Adrenal gland (tissue), 12 donors: ENCODE data around the gene HYI. TPM values are rescaled to one million over a fixed set of nuclear protein-coding genes. Genes with fewer than 3 reads are reported as not detected.

Experiments
- DNase-seq, 7 donors: peaks; one replicate each; pipeline ENCODE4 v3.0.0-alpha.2; 2019 to 2020
- H3K27ac ChIP-seq, 5 donors: fragments of 200-600 bp; sonication (generic) in 4 of 5; 1 replicate in 3 of 5; 2 replicates in 2 of 5; pipeline versions ENCODE4 v1.5.1 to v1.8.0; 2016 to 2020; ENCODE audit warnings: mild to moderate bottlenecking in 1 of 5
- H3K27me3 ChIP-seq: fragments of 200-600 bp; 2 replicates; pipeline ENCODE4 v1.8.0; 2021
- H3K36me3 ChIP-seq, 2 donors: fragments of 200-600 bp; replicated peaks in 1 of 2; 1 replicate in 1 of 2; 2 replicates in 1 of 2; pipeline versions ENCODE4 v1.5.1 to v1.8.0; 2018 to 2022
- H3K4me1 ChIP-seq, 2 donors: fragments of 200-600 bp; replicated peaks in 1 of 2; 1 replicate in 1 of 2; 2 replicates in 1 of 2; pipeline versions ENCODE4 v1.5.1 to v1.8.0; 2018 to 2021
- H3K4me3 ChIP-seq, 4 donors: fragments of 200-600 bp; sonication (generic) in 3 of 4; one replicate each; pipeline ENCODE4 v1.5.1; 2016 to 2018
- H3K9me3 ChIP-seq, 3 donors: fragments of 200-600 bp; sonication (generic) in 1 of 3; replicated peaks in 1 of 3; 1 replicate in 2 of 3; 2 replicates in 1 of 3; pipeline versions ENCODE4 v1.5.1 to v1.8.0; 2016 to 2021
- POLR2A ChIP-seq, 2 donors: fragments of 450-650 bp; IDR thresholded peaks; one replicate each; pipeline ENCODE4 v1.6.1; 2017; ENCODE audit warnings: antibody characterized with exemption in 2 of 2, mild to moderate bottlenecking in 2 of 2, moderate library complexity in 1 of 2
- WGBS, 4 donors: extraction: QIAGEN DNeasy Blood & Tissue Kit in 2 of 4; methylation state at CpG; one replicate each; pipeline versions ENCODE4 v1.1.5 to v1.1.7; 2013 to 2017; 5-methylcytosine and 5-hydroxymethylcytosine counted together
- intact Hi-C, 2 donors: fragments of 100-400 bp; cut with DNase I; formaldehyde crosslinking; loops; one replicate each; pipeline versions ENCODE4 v1.14.1 to v1.15.0; 2022 to 2023
- polyA plus RNA-seq, 3 donors: library from polyadenylated mRNA; stranded (reverse); fragments of 200-250 nt in 2 of 3; fragments of 350-450 nt in 1 of 3; fragmentation: Illumina TruSeq in 1 of 3; extraction: RNeasy Lipid Tissue Mini Kit (QIAGEN cat#74804) in 1 of 3; gene quantifications; one replicate each; pipeline ENCODE4 v1.2.3, GENCODE V29; 2013 to 2014
- total RNA-seq, 9 donors: library from RNA; depleted of rRNA in 4 of 9; stranded (reverse); fragments of >200 nt in 4 of 9; fragments of 120-200 nt in 1 of 9; fragmentation: NEBNext Ultra II Directional in 1 of 9; extraction: Animal tissue kit (Norgen Biotek cat#: 25700) in 1 of 9; gene quantifications; one replicate each; pipeline versions ENCODE4 v1.1.0 to v1.2.4, GENCODE V29; 2013 to 2023
- TF ChIP-seq, protein P1 (sequence below), 6 experiments: fragments of 450-650 bp in 4 of 6; fragments of 200-600 bp in 2 of 6; sonication (generic) in 1 of 6; IDR thresholded peaks; 1 replicate in 5 of 6; 2 replicates in 1 of 6; pipeline versions ENCODE4 v1.5.1 to v1.8.0; 2016 to 2021; ENCODE audit warnings: antibody characterized with exemption in 6 of 6, mild to moderate bottlenecking in 2 of 6, moderate library complexity in 1 of 6
- donor health status: healthy with polysubstance abuse.
- donor health status: Bipolar disorder and iron deficiency.
- donor health status: DM: yes; HTN: yes; CAD: no.
- donor health status: DM: no; HTN: no; CAD: no.
- donor health status: DM: no; HTN: no; CAD: no.
- donor health status: DM: yes; HTN: yes; CAD: no.

The HYI gene
- total and polyA plus RNA-seq, 12 donors: 24.7 to 209 (median 51.9) TPM

- Histone ChIP-seq H3K36me3 (no peaks in the 10 kb centered on the region), H3K27ac (no peak overlapping the region), H3K27me3 (no peaks in the 10 kb centered on the region), H3K9me3 (no peaks in the 10 kb centered on the region), H3K4me1 (no peaks in the 10 kb centered on the region), H3K4me3 (no peak overlapping the region)
- WGBS, 4 donors: 89 to 95% (median 93%) methylated on average over 5 of the region's 5 CpGs
- no peak for DNase-seq
- intact Hi-C loops: no loop called here
- no peak for TF ChIP-seq POLR2A (IDR thresholded peaks at IDR 0.05)
- TF ChIP-seq, protein P1, sequence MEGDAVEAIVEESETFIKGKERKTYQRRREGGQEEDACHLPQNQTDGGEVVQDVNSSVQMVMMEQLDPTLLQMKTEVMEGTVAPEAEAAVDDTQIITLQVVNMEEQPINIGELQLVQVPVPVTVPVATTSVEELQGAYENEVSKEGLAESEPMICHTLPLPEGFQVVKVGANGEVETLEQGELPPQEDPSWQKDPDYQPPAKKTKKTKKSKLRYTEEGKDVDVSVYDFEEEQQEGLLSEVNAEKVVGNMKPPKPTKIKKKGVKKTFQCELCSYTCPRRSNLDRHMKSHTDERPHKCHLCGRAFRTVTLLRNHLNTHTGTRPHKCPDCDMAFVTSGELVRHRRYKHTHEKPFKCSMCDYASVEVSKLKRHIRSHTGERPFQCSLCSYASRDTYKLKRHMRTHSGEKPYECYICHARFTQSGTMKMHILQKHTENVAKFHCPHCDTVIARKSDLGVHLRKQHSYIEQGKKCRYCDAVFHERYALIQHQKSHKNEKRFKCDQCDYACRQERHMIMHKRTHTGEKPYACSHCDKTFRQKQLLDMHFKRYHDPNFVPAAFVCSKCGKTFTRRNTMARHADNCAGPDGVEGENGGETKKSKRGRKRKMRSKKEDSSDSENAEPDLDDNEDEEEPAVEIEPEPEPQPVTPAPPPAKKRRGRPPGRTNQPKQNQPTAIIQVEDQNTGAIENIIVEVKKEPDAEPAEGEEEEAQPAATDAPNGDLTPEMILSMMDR (IDR thresholded peaks at IDR 0.05): no peak
Measured at GRCh38 chr1:43472087-43472462, 18.3 kb upstream of the HYI start.

DNA sequence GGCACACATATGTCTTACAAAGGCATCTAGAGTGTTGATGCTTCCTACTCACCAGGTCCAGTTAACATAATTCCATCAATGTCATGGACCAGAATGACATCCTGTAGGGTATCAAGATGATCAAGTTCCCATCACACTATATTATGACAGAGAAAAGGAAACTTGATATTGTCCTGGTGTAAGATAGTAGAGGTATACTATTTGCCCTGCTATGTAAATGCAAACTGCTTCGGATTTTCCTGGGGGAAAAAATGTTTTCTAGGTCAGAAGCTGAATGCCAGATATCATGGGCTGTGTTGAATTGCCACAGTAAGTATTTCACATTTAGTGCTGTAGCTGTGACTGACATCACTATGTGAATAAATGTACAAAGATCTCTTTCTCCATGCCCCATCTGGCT, 16.2 kb upstream of the HYI start:
- Histone ChIP-seq H3K9me3 (no peaks in the 10 kb centered on the region), H3K36me3 (no peaks in the 10 kb centered on the region), H3K4me1 (peaks cover 0 to 2% of the 10 kb centered on the region in 2 donors), H3K27ac (no peak overlapping the region), H3K27me3 (no peaks in the 10 kb centered on the region), H3K4me3 (no peak overlapping the region)
- intact Hi-C loops: no loop called here
- no peak for TF ChIP-seq POLR2A (IDR thresholded peaks at IDR 0.05)
- TF ChIP-seq, protein P1 (IDR thresholded peaks at IDR 0.05): no peak
- no peak for DNase-seq
- 69 to 88% (median 85%) methylated on average over 1 of the region's 1 CpG for WGBS, 4 donors

- WGBS, 4 donors: 86 to 100% (median 93%) methylated on average over 1 to 3 of the region's 3 CpGs
- Histone ChIP-seq H3K4me3 (no peak overlapping the region), H3K36me3 (no peaks in the 10 kb centered on the region), H3K27ac (no peak overlapping the region), H3K9me3 (no peaks in the 10 kb centered on the region), H3K4me1 (peaks cover 0 to 5% of the 10 kb centered on the region in 2 donors), H3K27me3 (no peaks in the 10 kb centered on the region)
- intact Hi-C loops: no loop called here
- DNase-seq: no peak
- TF ChIP-seq POLR2A (IDR thresholded peaks at IDR 0.05): no peak
- TF ChIP-seq, protein P1 (IDR thresholded peaks at IDR 0.05): no peak
Measured at GRCh38 chr1:43468414-43468813, 14.7 kb upstream of the HYI start.

DNA sequence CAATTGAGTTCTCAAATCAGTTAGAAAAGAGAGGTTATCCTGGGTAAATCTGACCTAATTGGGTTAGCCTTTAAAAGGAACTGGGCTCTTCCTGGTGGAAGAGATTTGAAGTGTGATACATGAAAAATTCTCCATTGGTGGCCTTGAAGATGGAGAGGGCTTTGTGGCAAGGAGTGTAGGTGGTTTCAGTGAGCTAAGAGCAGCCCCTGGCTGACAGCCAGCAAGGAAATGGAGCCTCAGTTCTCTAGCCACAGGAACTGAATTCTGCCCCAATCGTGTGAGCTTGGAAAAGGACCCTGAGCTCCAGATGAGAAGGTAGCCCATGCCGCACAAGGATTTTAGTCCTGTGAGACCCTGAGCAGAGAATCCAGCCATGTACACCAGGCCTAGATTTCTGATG, 12.7 kb upstream of the HYI start:
- WGBS, 4 donors: 70 to 75% (median 73%) methylated on average over 2 of the region's 2 CpGs
- Histone ChIP-seq H3K4me1 (peaks cover 0 to 5% of the 10 kb centered on the region in 2 donors), H3K27ac (no peak overlapping the region), H3K36me3 (no peaks in the 10 kb centered on the region), H3K27me3 (no peaks in the 10 kb centered on the region), H3K9me3 (no peaks in the 10 kb centered on the region), H3K4me3 (no peak overlapping the region)
- intact Hi-C loops: no loop called here
- no peak for TF ChIP-seq POLR2A (IDR thresholded peaks at IDR 0.05)
- TF ChIP-seq, protein P1 (IDR thresholded peaks at IDR 0.05): no peak
- no peak for DNase-seq
